Upper lobe of left lung (tissue), 4 donors: Measurements from ENCODE around the gene GIMAP6.

ENCODE experiments used
- CTCF ChIP-seq, 6 experiments: fragments of 450-650 bp in 4 of 6; fragments of 200-600 bp in 2 of 6; sonication (generic) in 2 of 6; IDR thresholded peaks; one replicate each; pipeline ENCODE4 v1.5.1; 2016 to 2019; ENCODE audit warnings: antibody characterized with exemption in 6 of 6
- EP300 ChIP-seq, 4 donors: sonication (generic); formaldehyde crosslinking; IDR thresholded peaks; one replicate each; pipeline ENCODE4 v1.5.1; 2017; ENCODE audit warnings: antibody characterized with exemption in 4 of 4, control low read depth in 2 of 4
- POLR2A ChIP-seq, 4 donors: fragments of 450-650 bp; IDR thresholded peaks; one replicate each; pipeline ENCODE4 v1.5.1; 2016 to 2017; ENCODE audit warnings: antibody characterized with exemption in 4 of 4, mild to moderate bottlenecking in 2 of 4
- POLR2AphosphoS5 ChIP-seq, 2 donors: sonication (generic); formaldehyde crosslinking; IDR thresholded peaks; one replicate each; pipeline ENCODE4 v1.5.1; 2017; ENCODE audit warnings: antibody characterized with exemption in 2 of 2

- TF ChIP-seq CTCF (IDR thresholded peaks at IDR 0.05) (no peak), POLR2AphosphoS5 (IDR thresholded peaks at IDR 0.05) (no peak), POLR2A (IDR thresholded peaks at IDR 0.05) (no peak), EP300 (IDR thresholded peaks at IDR 0.05) (no peak)
Observed at GRCh38 chr7:150675714-150676113, 43.5 kb upstream of the GIMAP6 start.
